Ovary (tissue), 9 donors: Measurements from ENCODE around the gene SEMA4D. TPM values are rescaled to one million over a fixed set of nuclear protein-coding genes. Genes with fewer than 3 reads are reported as not detected.

Experiments used
- DNase-seq, 5 donors: peaks; one replicate each; pipeline ENCODE4 v3.0.0-alpha.2; 2019 to 2020
- H3K27ac ChIP-seq, 2 donors: fragments of 200-600 bp; one replicate each; pipeline versions ENCODE4 v1.5.1 to v1.8.0; 2019 to 2022
- H3K27me3 ChIP-seq: fragments of 200-600 bp; one replicate; pipeline ENCODE4 v1.8.0; 2022
- H3K36me3 ChIP-seq: fragments of 200-600 bp; sonication (generic); one replicate; pipeline ENCODE4 v1.5.1; 2019
- H3K4me1 ChIP-seq: one replicate; pipeline ENCODE4 v1.8.1; 2013; ENCODE audit warnings: mild to moderate bottlenecking, moderate library complexity; ENCODE audit not compliant: insufficient read depth
- H3K4me3 ChIP-seq: fragments of 200-600 bp; sonication (generic); one replicate; pipeline ENCODE4 v1.5.1; 2017
- H3K9me3 ChIP-seq, 2 donors: fragments of 200-600 bp in 1 of 2; sonication (generic) in 1 of 2; one replicate each; pipeline versions ENCODE4 v1.5.1 to v1.8.1; 2013 to 2019; ENCODE audit warnings: mild to moderate bottlenecking in 1 of 2, moderate library complexity in 1 of 2
- CTCF ChIP-seq, 3 donors: fragments of 450-650 bp in 2 of 3; fragments of 200-600 bp in 1 of 3; IDR thresholded peaks; one replicate each; pipeline versions ENCODE4 v1.5.1 to v1.8.0; 2016 to 2022; ENCODE audit warnings: antibody characterized with exemption in 3 of 3, mild to moderate bottlenecking in 1 of 3
- EP300 ChIP-seq: sonication (generic); formaldehyde crosslinking; IDR thresholded peaks from one replicate; pipeline ENCODE4 v1.6.1; 2017; ENCODE audit warnings: antibody characterized with exemption
- POLR2A ChIP-seq: fragments of 450-650 bp; IDR thresholded peaks from one replicate; pipeline ENCODE4 v1.6.1; 2017; ENCODE audit warnings: antibody characterized with exemption, mild to moderate bottlenecking, moderate library complexity
- WGBS, 3 donors: extraction: QIAGEN DNeasy Blood & Tissue Kit in 1 of 3; methylation state at CpG; one replicate each; pipeline versions ENCODE4 v1.1.5 to v1.1.7; 2013 to 2017; 5-methylcytosine and 5-hydroxymethylcytosine counted together
- intact Hi-C, 4 donors: fragments of 100-400 bp; cut with DNase I; formaldehyde crosslinking; loops; one replicate each; pipeline versions ENCODE4 v1.11.0 to v1.15.1; 2022 to 2023
- polyA plus RNA-seq, 2 donors: library from polyadenylated mRNA; stranded (reverse); fragments of 200-250 nt in 1 of 2; fragments of 350-450 nt in 1 of 2; fragmentation: Illumina TruSeq in 1 of 2; extraction: RNeasy Lipid Tissue Mini Kit (QIAGEN cat#74804) in 1 of 2; gene quantifications; one replicate each; pipeline ENCODE4 v1.2.3, GENCODE V29; 2013 to 2014
- total RNA-seq, 7 donors: library from RNA; depleted of rRNA in 2 of 7; stranded (reverse); fragments of >200 nt in 2 of 7; fragmentation: NEBNext Ultra II Directional in 3 of 7; extraction: Animal tissue kit (Norgen Biotek cat#: 25700) in 3 of 7; gene quantifications; one replicate each; pipeline versions ENCODE4 v1.1.0 to v1.2.4, GENCODE V29; 2016 to 2023
- donor health status: DM: no; HTN: no; CAD: no; lungs with moderate emphysema.
- donor health status: DM: no; HTN: no; CAD: no.
- donor health status: Bipolar disorder and iron deficiency.
- donor health status: DM: yes; HTN: yes; CAD: no.
- donor health status: DM: no; HTN: no; CAD: no.
- donor health status: DM: yes; HTN: yes; CAD: no.

SEMA4D gene
- total and polyA plus RNA-seq, 9 donors, result 6.0 to 27.2 (median 16.7) TPM

- Histone ChIP-seq H3K4me1 (no peaks in the 10 kb centered on the region), H3K27me3 (no peaks in the 10 kb centered on the region), H3K27ac (no peak overlapping the region), H3K9me3 (no peaks in the 10 kb centered on the region), H3K4me3 (no peak overlapping the region), H3K36me3 (no peaks in the 10 kb centered on the region)
- 84 to 93% (median 87%) methylated on average over 6 of the region's 6 CpGs for WGBS, 3 donors
- TF ChIP-seq EP300 (no peak), CTCF (IDR thresholded peaks at IDR 0.05) (no peak), POLR2A (no peak)
- no peak for DNase-seq
- intact Hi-C loops, result loop anchor here in 1 of 4 donors (10.0 kb wide), 1 partner anchor 46 kb away; no protein-coding TSS in a partner anchor
Measured at GRCh38 chr9:89370593-89370992, 127.3 kb downstream of the SEMA4D start.

- intact Hi-C loops, result no loop called here
- no peak overlapping the region for H3K4me3 ChIP-seq
- no peaks in the 10 kb centered on the region for H3K9me3 ChIP-seq
- H3K27me3 ChIP-seq, result no peaks in the 10 kb centered on the region
- TF ChIP-seq CTCF (IDR thresholded peaks at IDR 0.05) (no peak), POLR2A (no peak), EP300 (no peak)
- H3K4me1 ChIP-seq, result no peaks in the 10 kb centered on the region
- no peaks in the 10 kb centered on the region for H3K36me3 ChIP-seq
- no peak overlapping the region for H3K27ac ChIP-seq
- WGBS, 3 donors, result 86 to 88% (median 87%) methylated on average over 8 of the region's 8 CpGs
- DNase-seq, result no peak
Measured at GRCh38 chr9:89368978-89369377, 128.9 kb downstream of the SEMA4D start.

- no peak overlapping the region for H3K4me3 ChIP-seq
- no peak overlapping the region for H3K27ac ChIP-seq
- no peaks in the 10 kb centered on the region for H3K9me3 ChIP-seq
- DNase-seq, result no peak
- no peaks in the 10 kb centered on the region for H3K4me1 ChIP-seq
- H3K27me3 ChIP-seq, result no peaks in the 10 kb centered on the region
- TF ChIP-seq POLR2A (no peak), EP300 (no peak), CTCF (IDR thresholded peaks at IDR 0.05) (no peak)
- no peaks in the 10 kb centered on the region for H3K36me3 ChIP-seq
- 82 to 89% (median 86%) methylated on average over 7 of the region's 7 CpGs for WGBS, 3 donors
- intact Hi-C loops, result no loop called here
Measured at GRCh38 chr9:89368550-89368949, 129.4 kb downstream of the SEMA4D start.

- no peaks in the 10 kb centered on the region for H3K4me1 ChIP-seq
- no peak overlapping the region for H3K27ac ChIP-seq
- no peak for TF ChIP-seq CTCF (IDR thresholded peaks at IDR 0.05)
- 70 to 76% (median 71%) methylated on average over 14 of the region's 14 CpGs for WGBS, 3 donors
- intact Hi-C loops, result no loop called here
- H3K27me3 ChIP-seq, result no peaks in the 10 kb centered on the region
- no peak for DNase-seq
- H3K36me3 ChIP-seq, result no peaks in the 10 kb centered on the region
- H3K9me3 ChIP-seq, result no peaks in the 10 kb centered on the region
- H3K4me3 ChIP-seq, result no peak overlapping the region
Measured at GRCh38 chr9:89367726-89368437, 130.0 kb downstream of the SEMA4D start.
